ENCODE data around the gene AHDC1. TPM values are rescaled to one million over a fixed set of nuclear protein-coding genes. Genes with fewer than 3 reads are reported as not detected.

AHDC1 gene
- total and polyA plus RNA-seq, 2 experiments from 2014 or later = 13.3 to 14.4 TPM

GRCh38 chr1:27609618-27610240 lies 5.8 kb upstream of the AHDC1 start:
- no peak overlapping the region for H3K27ac ChIP-seq
- WGBS (ENCODE audit: low lambda C conversion rate, missing lambda C conversion rate) = 73% methylated on average over 12 of the region's 12 CpGs
- H2AFZ ChIP-seq = no peak overlapping the region
- no peaks in the 10 kb centered on the region for H4K20me1 ChIP-seq (ENCODE audit: insufficient read depth, poor library complexity, severe bottlenecking)
- no peak for DNase-seq (ENCODE audit: low spot score)
- peaks cover 24% of the 10 kb centered on the region for H3K4me1 ChIP-seq (ENCODE audit: insufficient read depth)
- no peaks in the 10 kb centered on the region for H3K79me2 ChIP-seq
- no peak overlapping the region for H3K4me3 ChIP-seq
- no peaks in the 10 kb centered on the region for H3K27me3 ChIP-seq
- H3K9me2 ChIP-seq (replicated peaks; ENCODE audit: insufficient read depth) = no peaks in the 10 kb centered on the region
- no peak for TF ChIP-seq EZH2phosphoT487 (IDR thresholded peaks at IDR 0.05; ENCODE audit: low read depth, severe bottlenecking, unreplicated experiment)
- no peak for TF ChIP-seq EZH2 (IDR thresholded peaks at IDR 0.05; ENCODE audit: borderline replicate concordance)
- TF ChIP-seq CTCF (IDR thresholded peaks at IDR 0.05; ENCODE audit: poor library complexity) = no peak
- H3K36me3 ChIP-seq (replicated peaks; ENCODE audit: insufficient read depth, low read depth) = no peaks in the 10 kb centered on the region
- H3K9me3 ChIP-seq (ENCODE audit: low read depth) = no peaks in the 10 kb centered on the region
- H3K4me2 ChIP-seq = no peak overlapping the region

GRCh38 chr1:27609210-27609555 lies 5.2 kb upstream of the AHDC1 start:
- no peak for TF ChIP-seq EZH2phosphoT487 (IDR thresholded peaks at IDR 0.05; ENCODE audit: low read depth, severe bottlenecking, unreplicated experiment)
- TF ChIP-seq EZH2 (IDR thresholded peaks at IDR 0.05; ENCODE audit: borderline replicate concordance) = no peak
- TF ChIP-seq CTCF (IDR thresholded peaks at IDR 0.05; ENCODE audit: poor library complexity) = no peak
- Histone ChIP-seq H3K36me3 (replicated peaks; ENCODE audit: insufficient read depth, low read depth) (no peaks in the 10 kb centered on the region), H3K79me2 (no peaks in the 10 kb centered on the region), H4K20me1 (ENCODE audit: insufficient read depth, poor library complexity, severe bottlenecking) (no peaks in the 10 kb centered on the region), H3K4me2 (no peak overlapping the region), H3K27me3 (no peaks in the 10 kb centered on the region), H2AFZ (no peak overlapping the region), H3K27ac (no peak overlapping the region), H3K4me1 (ENCODE audit: insufficient read depth) (peaks cover 24% of the 10 kb centered on the region), H3K9me3 (ENCODE audit: low read depth) (no peaks in the 10 kb centered on the region), H3K9me2 (replicated peaks; ENCODE audit: insufficient read depth) (no peaks in the 10 kb centered on the region), H3K4me3 (no peak overlapping the region)
- 72% methylated on average over 3 of the region's 3 CpGs for WGBS (ENCODE audit: low lambda C conversion rate, missing lambda C conversion rate)
- DNase-seq (ENCODE audit: low spot score) = no peak

GRCh38 chr1:27607239-27607804 lies 3.4 kb upstream of the AHDC1 start:
- no peak for TF ChIP-seq EZH2 (IDR thresholded peaks at IDR 0.05; ENCODE audit: borderline replicate concordance)
- no peak for TF ChIP-seq EZH2phosphoT487 (IDR thresholded peaks at IDR 0.05; ENCODE audit: low read depth, severe bottlenecking, unreplicated experiment)
- TF ChIP-seq CTCF (IDR thresholded peaks at IDR 0.05; ENCODE audit: poor library complexity) = no peak
- no peaks in the 10 kb centered on the region for H3K9me3 ChIP-seq (ENCODE audit: low read depth)
- no peak overlapping the region for H3K4me2 ChIP-seq
- DNase-seq (ENCODE audit: low spot score) = peak; percentile 49
- WGBS (ENCODE audit: low lambda C conversion rate, missing lambda C conversion rate) = 53% methylated on average over 11 of the region's 11 CpGs
- no peaks in the 10 kb centered on the region for H3K27me3 ChIP-seq
- H3K36me3 ChIP-seq (replicated peaks; ENCODE audit: insufficient read depth, low read depth) = no peaks in the 10 kb centered on the region
- H3K4me1 ChIP-seq (ENCODE audit: insufficient read depth) = peaks cover 24% of the 10 kb centered on the region
- H2AFZ ChIP-seq = no peak overlapping the region
- H3K4me3 ChIP-seq = no peak overlapping the region
- H4K20me1 ChIP-seq (ENCODE audit: insufficient read depth, poor library complexity, severe bottlenecking) = peaks cover 6% of the 10 kb centered on the region
- no peaks in the 10 kb centered on the region for H3K9me2 ChIP-seq (replicated peaks; ENCODE audit: insufficient read depth)
- peak overlapping the region; percentile 60 for H3K27ac ChIP-seq
- peaks cover 14% of the 10 kb centered on the region for H3K79me2 ChIP-seq
